GM12878 (cell line): Measurements from ENCODE around the gene PCDH15. TPM values are rescaled to one million over a fixed set of nuclear protein-coding genes. Genes with fewer than 3 reads are reported as not detected.

Source experiments
- BCL3 ChIP-seq: IDR thresholded peaks from 2 replicates; pipeline ENCODE4 v1.6.1; 2011; ENCODE audit warnings: borderline replicate concordance, low read depth, mild to moderate bottlenecking, moderate library complexity, low read length; ENCODE audit not compliant: insufficient read depth, poor library complexity, severe bottlenecking
- MEF2B ChIP-seq: fragments of 450-650 bp; IDR thresholded peaks from 2 replicates; pipeline ENCODE4 v1.6.1; 2018; ENCODE audit warnings: mild to moderate bottlenecking, moderate library complexity; ENCODE audit not compliant: partially characterized antibody, poor library complexity, severe bottlenecking
- NFYB ChIP-seq: IDR thresholded peaks from 2 replicates; pipeline ENCODE4 v1.6.1; 2011; ENCODE audit warnings: low read depth, mild to moderate bottlenecking, low read length, improper control_type of control experiment, moderate library complexity; ENCODE audit not compliant: insufficient read depth
- POLR2AphosphoS5 ChIP-seq: IDR thresholded peaks from 2 replicates; pipeline ENCODE4 v1.6.1; 2011; ENCODE audit warnings: mild to moderate bottlenecking, low read length, inconsistent platforms
- RBBP5 ChIP-seq: fragments of 200-600 bp; sonication (generic); conservative IDR thresholded peaks from 2 replicates; pipeline ENCODE4 v1.6.1; 2016
- TAF1 ChIP-seq: IDR thresholded peaks from 2 replicates; pipeline ENCODE4 v1.6.1; 2011; ENCODE audit warnings: mild to moderate bottlenecking, low read depth, low read length, borderline replicate concordance
- ZBTB40 ChIP-seq: fragments of 450-650 bp; IDR thresholded peaks from 2 replicates; pipeline ENCODE4 v1.6.1; 2016; ENCODE audit warnings: mild to moderate bottlenecking, moderate library complexity, borderline replicate concordance
- ZNF592 ChIP-seq: fragments of 450-650 bp; IDR thresholded peaks from 2 replicates; pipeline ENCODE4 v1.6.1; 2017; ENCODE audit warnings: mild to moderate bottlenecking, moderate library complexity
- polyA plus RNA-seq, 11 experiments: library from polyadenylated mRNA; depleted of rRNA in 4 of 11; unstranded in 6 of 11; stranded (reverse) in 5 of 11; fragments of >200 nt; fragmentation: Nextera tagmentation in 4 of 11; fragmentation: Illumina TruSeq in 1 of 11; extraction: Ambion mirVana in 4 of 11; extraction: Trizol in 1 of 11; gene quantifications; 1 replicate in 1 of 11; 2 replicates in 10 of 11; pipeline versions ENCODE4 v1.2.1 to v1.2.3, GENCODE V29; 2011 to 2016; ENCODE audit warnings: inconsistent platforms in 2 of 11, missing spikeins in 2 of 11, low read depth in 1 of 11
- total RNA-seq, 4 experiments: library from RNA; depleted of rRNA in 3 of 4; stranded (reverse); fragments of >200 nt in 3 of 4; fragmentation: Illumina TruSeq in 1 of 4; extraction: Trizol in 1 of 4; gene quantifications; 2 replicates each; pipeline versions ENCODE4 v1.2.1 to v1.2.3, GENCODE V29; 2013 to 2021
- TF ChIP-seq, protein P1 (sequence below): IDR thresholded peaks from 2 replicates; pipeline ENCODE4 v1.6.1; 2011; ENCODE audit warnings: mild to moderate bottlenecking, low read depth, low read length, moderate library complexity; ENCODE audit not compliant: insufficient replicate concordance
- TF ChIP-seq, protein P2 (sequence below): fragments of 450-650 bp; formaldehyde crosslinking; IDR thresholded peaks from 2 replicates; pipeline ENCODE4 v1.5.0; 2022; ENCODE audit warnings: mild to moderate bottlenecking, missing genetic modification characterization

PCDH15 gene
- total and polyA plus RNA-seq, 10 of the 15 experiments (the other 5 are each of a cell fraction or from before 2014, with no cell fraction given), result 0.03 to 0.52 (median 0.07) TPM; not detected in 6

DNA sequence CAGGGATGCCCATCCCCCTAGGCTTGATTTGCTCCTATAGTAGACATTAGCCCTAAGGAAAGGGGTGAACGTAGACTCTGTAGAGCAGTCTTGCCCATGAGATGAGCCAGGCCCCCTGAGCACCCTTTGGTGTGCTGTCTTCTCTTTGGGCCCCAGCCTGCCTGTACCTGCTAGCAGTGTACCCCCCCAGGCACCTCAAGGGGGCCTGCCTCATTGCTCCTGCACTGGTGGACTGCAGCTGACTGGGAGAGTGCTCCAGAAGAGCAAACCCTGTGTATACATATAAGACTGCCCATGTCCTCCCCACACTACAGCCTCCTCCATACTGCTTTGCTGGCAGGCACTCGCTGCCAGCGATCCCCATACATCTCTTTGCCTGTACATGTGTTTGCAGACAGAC is 206.7 kb downstream of the PCDH15 start (continued):
- TF ChIP-seq TAF1 (no peak), ZNF592 (no peak), ZBTB40 (no peak), BCL3 (no peak), NFYB (no peak), MEF2B (no peak), RBBP5 (no peak), POLR2AphosphoS5 (no peak)
- TF ChIP-seq, protein P1, sequence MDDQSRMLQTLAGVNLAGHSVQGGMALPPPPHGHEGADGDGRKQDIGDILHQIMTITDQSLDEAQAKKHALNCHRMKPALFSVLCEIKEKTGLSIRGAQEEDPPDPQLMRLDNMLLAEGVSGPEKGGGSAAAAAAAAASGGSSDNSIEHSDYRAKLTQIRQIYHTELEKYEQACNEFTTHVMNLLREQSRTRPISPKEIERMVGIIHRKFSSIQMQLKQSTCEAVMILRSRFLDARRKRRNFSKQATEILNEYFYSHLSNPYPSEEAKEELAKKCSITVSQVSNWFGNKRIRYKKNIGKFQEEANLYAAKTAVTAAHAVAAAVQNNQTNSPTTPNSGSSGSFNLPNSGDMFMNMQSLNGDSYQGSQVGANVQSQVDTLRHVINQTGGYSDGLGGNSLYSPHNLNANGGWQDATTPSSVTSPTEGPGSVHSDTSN, result no peak
- TF ChIP-seq, protein P2, sequence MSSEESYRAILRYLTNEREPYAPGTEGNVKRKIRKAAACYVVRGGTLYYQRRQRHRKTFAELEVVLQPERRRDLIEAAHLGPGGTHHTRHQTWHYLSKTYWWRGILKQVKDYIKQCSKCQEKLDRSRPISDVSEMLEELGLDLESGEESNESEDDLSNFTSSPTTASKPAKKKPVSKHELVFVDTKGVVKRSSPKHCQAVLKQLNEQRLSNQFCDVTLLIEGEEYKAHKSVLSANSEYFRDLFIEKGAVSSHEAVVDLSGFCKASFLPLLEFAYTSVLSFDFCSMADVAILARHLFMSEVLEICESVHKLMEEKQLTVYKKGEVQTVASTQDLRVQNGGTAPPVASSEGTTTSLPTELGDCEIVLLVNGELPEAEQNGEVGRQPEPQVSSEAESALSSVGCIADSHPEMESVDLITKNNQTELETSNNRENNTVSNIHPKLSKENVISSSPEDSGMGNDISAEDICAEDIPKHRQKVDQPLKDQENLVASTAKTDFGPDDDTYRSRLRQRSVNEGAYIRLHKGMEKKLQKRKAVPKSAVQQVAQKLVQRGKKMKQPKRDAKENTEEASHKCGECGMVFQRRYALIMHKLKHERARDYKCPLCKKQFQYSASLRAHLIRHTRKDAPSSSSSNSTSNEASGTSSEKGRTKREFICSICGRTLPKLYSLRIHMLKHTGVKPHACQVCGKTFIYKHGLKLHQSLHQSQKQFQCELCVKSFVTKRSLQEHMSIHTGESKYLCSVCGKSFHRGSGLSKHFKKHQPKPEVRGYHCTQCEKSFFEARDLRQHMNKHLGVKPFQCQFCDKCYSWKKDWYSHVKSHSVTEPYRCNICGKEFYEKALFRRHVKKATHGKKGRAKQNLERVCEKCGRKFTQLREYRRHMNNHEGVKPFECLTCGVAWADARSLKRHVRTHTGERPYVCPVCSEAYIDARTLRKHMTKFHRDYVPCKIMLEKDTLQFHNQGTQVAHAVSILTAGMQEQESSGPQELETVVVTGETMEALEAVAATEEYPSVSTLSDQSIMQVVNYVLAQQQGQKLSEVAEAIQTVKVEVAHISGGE (CRISPR knock-in tag), result no peak
